ENCODE measurements around the gene KCNAB1. TPM values are rescaled to one million over a fixed set of nuclear protein-coding genes. Genes with fewer than 3 reads are reported as not detected.

Gene KCNAB1
- total and polyA plus RNA-seq, 2 of the 8 experiments (the other 6 are each of a cell fraction or from before 2014, with no cell fraction given), result 0.51 to 2.3 TPM

DNA sequence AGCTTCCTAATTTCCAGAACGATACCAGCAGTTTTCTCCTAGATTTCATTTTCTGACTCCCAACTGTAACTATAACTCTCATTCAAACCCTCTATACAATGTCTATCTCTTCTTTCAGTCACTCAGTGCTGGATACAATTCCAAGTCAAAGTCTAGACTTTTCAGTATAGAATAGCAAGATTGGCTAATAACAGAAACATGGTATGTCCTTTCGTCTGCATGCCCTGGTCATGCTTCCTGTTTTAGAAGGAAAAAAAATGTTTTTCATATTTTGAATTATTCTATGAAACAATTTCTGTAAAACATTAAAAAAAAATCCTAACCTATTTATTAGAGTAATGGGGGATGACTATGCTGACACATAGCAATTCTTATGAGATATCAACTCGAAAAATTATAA lies 180.0 kb downstream of the KCNAB1 start (continued):
- TF ChIP-seq, protein P1, sequence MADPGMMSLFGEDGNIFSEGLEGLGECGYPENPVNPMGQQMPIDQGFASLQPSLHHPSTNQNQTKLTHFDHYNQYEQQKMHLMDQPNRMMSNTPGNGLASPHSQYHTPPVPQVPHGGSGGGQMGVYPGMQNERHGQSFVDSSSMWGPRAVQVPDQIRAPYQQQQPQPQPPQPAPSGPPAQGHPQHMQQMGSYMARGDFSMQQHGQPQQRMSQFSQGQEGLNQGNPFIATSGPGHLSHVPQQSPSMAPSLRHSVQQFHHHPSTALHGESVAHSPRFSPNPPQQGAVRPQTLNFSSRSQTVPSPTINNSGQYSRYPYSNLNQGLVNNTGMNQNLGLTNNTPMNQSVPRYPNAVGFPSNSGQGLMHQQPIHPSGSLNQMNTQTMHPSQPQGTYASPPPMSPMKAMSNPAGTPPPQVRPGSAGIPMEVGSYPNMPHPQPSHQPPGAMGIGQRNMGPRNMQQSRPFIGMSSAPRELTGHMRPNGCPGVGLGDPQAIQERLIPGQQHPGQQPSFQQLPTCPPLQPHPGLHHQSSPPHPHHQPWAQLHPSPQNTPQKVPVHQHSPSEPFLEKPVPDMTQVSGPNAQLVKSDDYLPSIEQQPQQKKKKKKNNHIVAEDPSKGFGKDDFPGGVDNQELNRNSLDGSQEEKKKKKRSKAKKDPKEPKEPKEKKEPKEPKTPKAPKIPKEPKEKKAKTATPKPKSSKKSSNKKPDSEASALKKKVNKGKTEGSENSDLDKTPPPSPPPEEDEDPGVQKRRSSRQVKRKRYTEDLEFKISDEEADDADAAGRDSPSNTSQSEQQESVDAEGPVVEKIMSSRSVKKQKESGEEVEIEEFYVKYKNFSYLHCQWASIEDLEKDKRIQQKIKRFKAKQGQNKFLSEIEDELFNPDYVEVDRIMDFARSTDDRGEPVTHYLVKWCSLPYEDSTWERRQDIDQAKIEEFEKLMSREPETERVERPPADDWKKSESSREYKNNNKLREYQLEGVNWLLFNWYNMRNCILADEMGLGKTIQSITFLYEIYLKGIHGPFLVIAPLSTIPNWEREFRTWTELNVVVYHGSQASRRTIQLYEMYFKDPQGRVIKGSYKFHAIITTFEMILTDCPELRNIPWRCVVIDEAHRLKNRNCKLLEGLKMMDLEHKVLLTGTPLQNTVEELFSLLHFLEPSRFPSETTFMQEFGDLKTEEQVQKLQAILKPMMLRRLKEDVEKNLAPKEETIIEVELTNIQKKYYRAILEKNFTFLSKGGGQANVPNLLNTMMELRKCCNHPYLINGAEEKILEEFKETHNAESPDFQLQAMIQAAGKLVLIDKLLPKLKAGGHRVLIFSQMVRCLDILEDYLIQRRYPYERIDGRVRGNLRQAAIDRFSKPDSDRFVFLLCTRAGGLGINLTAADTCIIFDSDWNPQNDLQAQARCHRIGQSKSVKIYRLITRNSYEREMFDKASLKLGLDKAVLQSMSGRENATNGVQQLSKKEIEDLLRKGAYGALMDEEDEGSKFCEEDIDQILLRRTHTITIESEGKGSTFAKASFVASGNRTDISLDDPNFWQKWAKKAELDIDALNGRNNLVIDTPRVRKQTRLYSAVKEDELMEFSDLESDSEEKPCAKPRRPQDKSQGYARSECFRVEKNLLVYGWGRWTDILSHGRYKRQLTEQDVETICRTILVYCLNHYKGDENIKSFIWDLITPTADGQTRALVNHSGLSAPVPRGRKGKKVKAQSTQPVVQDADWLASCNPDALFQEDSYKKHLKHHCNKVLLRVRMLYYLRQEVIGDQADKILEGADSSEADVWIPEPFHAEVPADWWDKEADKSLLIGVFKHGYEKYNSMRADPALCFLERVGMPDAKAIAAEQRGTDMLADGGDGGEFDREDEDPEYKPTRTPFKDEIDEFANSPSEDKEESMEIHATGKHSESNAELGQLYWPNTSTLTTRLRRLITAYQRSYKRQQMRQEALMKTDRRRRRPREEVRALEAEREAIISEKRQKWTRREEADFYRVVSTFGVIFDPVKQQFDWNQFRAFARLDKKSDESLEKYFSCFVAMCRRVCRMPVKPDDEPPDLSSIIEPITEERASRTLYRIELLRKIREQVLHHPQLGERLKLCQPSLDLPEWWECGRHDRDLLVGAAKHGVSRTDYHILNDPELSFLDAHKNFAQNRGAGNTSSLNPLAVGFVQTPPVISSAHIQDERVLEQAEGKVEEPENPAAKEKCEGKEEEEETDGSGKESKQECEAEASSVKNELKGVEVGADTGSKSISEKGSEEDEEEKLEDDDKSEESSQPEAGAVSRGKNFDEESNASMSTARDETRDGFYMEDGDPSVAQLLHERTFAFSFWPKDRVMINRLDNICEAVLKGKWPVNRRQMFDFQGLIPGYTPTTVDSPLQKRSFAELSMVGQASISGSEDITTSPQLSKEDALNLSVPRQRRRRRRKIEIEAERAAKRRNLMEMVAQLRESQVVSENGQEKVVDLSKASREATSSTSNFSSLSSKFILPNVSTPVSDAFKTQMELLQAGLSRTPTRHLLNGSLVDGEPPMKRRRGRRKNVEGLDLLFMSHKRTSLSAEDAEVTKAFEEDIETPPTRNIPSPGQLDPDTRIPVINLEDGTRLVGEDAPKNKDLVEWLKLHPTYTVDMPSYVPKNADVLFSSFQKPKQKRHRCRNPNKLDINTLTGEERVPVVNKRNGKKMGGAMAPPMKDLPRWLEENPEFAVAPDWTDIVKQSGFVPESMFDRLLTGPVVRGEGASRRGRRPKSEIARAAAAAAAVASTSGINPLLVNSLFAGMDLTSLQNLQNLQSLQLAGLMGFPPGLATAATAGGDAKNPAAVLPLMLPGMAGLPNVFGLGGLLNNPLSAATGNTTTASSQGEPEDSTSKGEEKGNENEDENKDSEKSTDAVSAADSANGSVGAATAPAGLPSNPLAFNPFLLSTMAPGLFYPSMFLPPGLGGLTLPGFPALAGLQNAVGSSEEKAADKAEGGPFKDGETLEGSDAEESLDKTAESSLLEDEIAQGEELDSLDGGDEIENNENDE (IDR thresholded peaks at IDR 0.05; ENCODE audit: insufficient replicate concordance, low read length), result no peak
- TF ChIP-seq RFX5 (IDR thresholded peaks at IDR 0.05; ENCODE audit: borderline replicate concordance, low read depth, low read length), result no peak
- no peak for TF ChIP-seq JUN (IDR thresholded peaks at IDR 0.05; ENCODE audit: low read depth, low read length)
- TF ChIP-seq KDM4A (IDR thresholded peaks at IDR 0.05; ENCODE audit: low read depth, low read length, severe bottlenecking), result no peak
- no peak for TF ChIP-seq RBBP5 (IDR thresholded peaks at IDR 0.05; ENCODE audit: borderline replicate concordance, low read depth, low read length)
- TF ChIP-seq POLR2A (IDR thresholded peaks at IDR 0.05; ENCODE audit: control extremely low read depth in 1 of 2, low read depth in 2 of 2, low read length in 2 of 2), result no peak
- TF ChIP-seq BRCA1 (IDR thresholded peaks at IDR 0.05; ENCODE audit: low read depth, low read length), result no peak
- no peak for TF ChIP-seq CHD1 (IDR thresholded peaks at IDR 0.05; ENCODE audit: low read depth, low read length)
- no peak for TF ChIP-seq SUZ12 (IDR thresholded peaks at IDR 0.05; ENCODE audit: low read length)
- no peak for TF ChIP-seq MAFK (IDR thresholded peaks at IDR 0.05; ENCODE audit: low read depth, low read length)
- TF ChIP-seq SAP30 (IDR thresholded peaks at IDR 0.05; ENCODE audit: insufficient read depth, insufficient replicate concordance, low read length), result no peak
- no peak for TF ChIP-seq SRF (IDR thresholded peaks at IDR 0.05; ENCODE audit: low read depth, low read length)

All from H1 (cell line).